Esophagus squamous epithelium (tissue), 4 donors: Measurements from ENCODE around the gene SEMA4B.

ENCODE experiments used
- CTCF ChIP-seq, 6 experiments: fragments of 450-650 bp in 4 of 6; fragments of 200-600 bp in 2 of 6; sonication (generic) in 2 of 6; IDR thresholded peaks; one replicate each; pipeline ENCODE4 v1.5.1; 2016 to 2019; ENCODE audit warnings: antibody characterized with exemption in 6 of 6, mild to moderate bottlenecking in 4 of 6, moderate library complexity in 4 of 6
- POLR2A ChIP-seq, 4 donors: fragments of 450-650 bp; IDR thresholded peaks; one replicate each; pipeline ENCODE4 v1.6.1; 2017; ENCODE audit warnings: antibody characterized with exemption in 4 of 4, mild to moderate bottlenecking in 4 of 4, moderate library complexity in 3 of 4

DNA sequence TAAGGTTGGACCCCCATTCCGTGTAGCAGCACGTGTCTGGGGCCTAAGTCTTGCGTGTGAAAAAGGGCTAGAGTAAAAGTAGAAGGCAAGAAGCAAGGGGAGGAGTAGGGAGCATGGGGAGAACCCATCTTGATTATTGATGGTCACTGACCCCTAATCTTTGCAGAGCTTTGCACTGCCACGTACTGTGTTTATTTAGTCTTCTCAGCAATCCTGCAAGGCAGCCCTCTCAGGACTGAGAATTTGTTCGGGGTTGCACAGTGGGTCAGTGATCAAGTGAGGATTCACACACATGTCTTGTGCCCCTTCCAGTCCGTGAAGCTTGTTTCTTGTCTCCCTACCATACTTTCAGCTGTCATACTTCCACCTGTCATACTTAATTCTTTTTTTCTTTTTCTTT is 7.2 kb downstream of the SEMA4B start:
- TF ChIP-seq POLR2A (IDR thresholded peaks at IDR 0.05) (no peak), CTCF (IDR thresholded peaks at IDR 0.05) (no peak)
